IgD-negative memory B cell (primary cell): ENCODE data around the gene CHORDC1. TPM values are rescaled to one million over a fixed set of nuclear protein-coding genes. Genes with fewer than 3 reads are reported as not detected.
"Not testable (repeated sequence)": the region's sequence is repeated elsewhere in the genome, so short reads cannot be mapped to it uniquely, and the experiment has no call there.

Experiments
- H3K27ac Mint-ChIP-seq, 3 donors: one replicate each; pipeline ENCODE4 v1.8.0; 2020 to 2022; ENCODE audit warnings: mild to moderate bottlenecking in 3 of 3, mixed read lengths in 3 of 3, moderate library complexity in 1 of 3
- H3K27me3 Mint-ChIP-seq: one replicate; pipeline ENCODE4 v1.8.0; 2021; ENCODE audit warnings: mixed read lengths
- H3K36me3 Mint-ChIP-seq: one replicate; pipeline ENCODE4 v1.8.0; 2020; ENCODE audit warnings: mild to moderate bottlenecking, mixed read lengths
- H3K4me1 Mint-ChIP-seq, 3 donors: one replicate each; pipeline ENCODE4 v1.8.0; 2020 to 2022; ENCODE audit warnings: mixed read lengths in 3 of 3, mild to moderate bottlenecking in 1 of 3
- H3K4me3 Mint-ChIP-seq, 4 donors: one replicate each; pipeline ENCODE4 v1.8.0; 2020 to 2022; ENCODE audit warnings: mild to moderate bottlenecking in 4 of 4, mixed read lengths in 4 of 4, moderate library complexity in 3 of 4
- H3K9me3 Mint-ChIP-seq, 3 donors: one replicate each; pipeline ENCODE4 v1.8.0; 2020 to 2021; ENCODE audit warnings: mixed read lengths in 3 of 3, mild to moderate bottlenecking in 1 of 3
- polyA plus RNA-seq: library from polyadenylated mRNA; unstranded; fragments of 300-500 nt; fragmentation: Illumina TruSeq; gene quantifications from one replicate; pipeline ENCODE4 v1.2.3, GENCODE V29; 2021

The CHORDC1 gene
- polyA plus RNA-seq, 1 donor from 2014 or later: 45.3 TPM

DNA sequence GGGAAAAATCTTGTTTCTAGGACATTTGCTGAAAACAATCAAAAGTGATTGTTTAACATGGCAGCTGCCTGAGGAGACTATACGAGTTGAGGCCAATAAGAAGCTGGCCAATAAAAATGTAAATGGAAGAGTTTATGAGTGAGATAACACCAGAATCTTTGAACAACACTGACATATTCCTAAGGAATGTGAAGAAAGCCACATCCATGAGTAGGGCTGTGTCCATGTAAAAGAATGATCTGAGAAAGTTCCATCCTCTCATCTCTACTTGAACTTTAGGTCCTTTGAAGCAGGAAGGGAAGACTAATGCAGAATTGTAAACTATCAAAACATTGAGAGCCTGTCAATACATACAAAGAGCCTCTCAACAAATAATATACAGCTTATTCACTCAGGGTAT, 6.9 kb upstream of the CHORDC1 start:
- Mint-ChIP-seq H3K27me3 (peaks cover 2% of the 10 kb centered on the region), H3K27ac (no peak overlapping the region), H3K9me3 (peaks cover 0 to 14% (median 2%) of the 10 kb centered on the region in 3 donors), H3K4me3 (no peak overlapping the region), H3K4me1 (peaks cover 0 to 3% (median 0%) of the 10 kb centered on the region in 3 donors), H3K36me3 (peaks cover 9% of the 10 kb centered on the region)

- Mint-ChIP-seq H3K9me3 (peaks cover 0 to 14% (median 2%) of the 10 kb centered on the region in 3 donors), H3K4me3 (no peak overlapping the region), H3K4me1 (peaks cover 6 to 10% (median 8%) of the 10 kb centered on the region in 3 donors), H3K27ac (no peak overlapping the region), H3K36me3 (peaks cover 6% of the 10 kb centered on the region), H3K27me3 (peaks cover 2% of the 10 kb centered on the region)
Observed at GRCh38 chr11:90228056-90228455, 5.2 kb upstream of the CHORDC1 start.

DNA sequence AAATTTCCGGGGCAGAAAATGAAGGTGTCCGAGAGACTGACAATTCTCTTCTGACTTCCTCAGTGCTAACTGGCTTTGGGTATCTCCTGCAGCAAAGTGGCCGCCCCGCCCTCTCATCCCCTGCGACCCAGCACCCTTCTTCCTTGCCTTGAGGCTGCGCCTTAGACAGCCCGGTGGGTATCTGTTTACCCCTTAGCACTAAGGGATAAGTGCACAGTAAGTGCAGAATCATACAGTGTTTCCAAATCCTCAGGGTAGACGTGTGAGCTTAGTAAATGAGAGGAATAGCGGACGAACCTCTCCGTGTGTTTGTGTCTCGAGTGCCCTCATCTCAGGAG, 368 bp upstream of the CHORDC1 start:
- peaks cover 40 to 44% (median 44%) of the 10 kb centered on the region in 3 donors for H3K4me1 Mint-ChIP-seq
- peaks cover 6% of the 10 kb centered on the region for H3K36me3 Mint-ChIP-seq
- H3K27me3 Mint-ChIP-seq: no peaks in the 10 kb centered on the region
- H3K9me3 Mint-ChIP-seq: peaks cover 0 to 5% (median 0%) of the 10 kb centered on the region in 3 donors
- peak overlapping the region; percentile 95 to 99 (median 98) for H3K4me3 Mint-ChIP-seq
- peak overlapping the region; percentile 89 to 99 (median 92) for H3K27ac Mint-ChIP-seq

DNA sequence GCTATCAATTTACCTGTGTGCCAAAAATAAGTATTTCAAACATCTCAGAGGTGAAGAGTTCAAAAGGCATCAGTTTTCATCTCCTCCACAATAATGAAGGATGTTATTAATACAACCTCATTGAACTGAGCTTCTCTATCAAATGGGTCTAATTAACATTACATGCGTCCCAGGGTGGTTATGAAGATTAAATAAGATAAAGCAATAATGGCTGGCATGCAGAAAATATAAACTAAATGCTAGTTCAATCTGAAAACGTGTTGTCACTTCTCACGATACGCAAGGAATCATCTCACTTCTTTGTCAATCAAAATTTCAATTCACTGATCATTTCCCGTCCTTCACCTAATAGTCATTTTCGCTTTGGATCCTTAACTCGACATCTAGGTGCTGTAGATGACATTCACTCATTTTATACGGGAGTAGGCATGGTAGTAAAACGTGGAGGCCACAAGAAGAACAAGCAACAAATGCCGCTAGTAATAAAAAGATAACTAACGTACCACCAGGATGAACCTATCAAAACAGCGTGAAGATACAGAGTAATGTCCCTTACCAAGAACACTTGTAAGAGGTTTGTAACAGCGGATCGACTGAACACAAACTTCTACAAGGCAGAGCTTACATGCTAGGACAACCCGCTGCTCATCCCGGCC, 918 bp downstream of the CHORDC1 start:
- H3K27me3 Mint-ChIP-seq: no peaks in the 10 kb centered on the region
- peaks cover 0 to 5% (median 0%) of the 10 kb centered on the region in 3 donors for H3K9me3 Mint-ChIP-seq
- peaks cover 6% of the 10 kb centered on the region for H3K36me3 Mint-ChIP-seq
- peak overlapping the region; percentile 92 to 99 (median 96) for H3K27ac Mint-ChIP-seq
- peak overlapping the region; percentile 95 to 98 (median 96) for H3K4me3 Mint-ChIP-seq
- peaks cover 44 to 51% (median 44%) of the 10 kb centered on the region in 3 donors for H3K4me1 Mint-ChIP-seq

DNA sequence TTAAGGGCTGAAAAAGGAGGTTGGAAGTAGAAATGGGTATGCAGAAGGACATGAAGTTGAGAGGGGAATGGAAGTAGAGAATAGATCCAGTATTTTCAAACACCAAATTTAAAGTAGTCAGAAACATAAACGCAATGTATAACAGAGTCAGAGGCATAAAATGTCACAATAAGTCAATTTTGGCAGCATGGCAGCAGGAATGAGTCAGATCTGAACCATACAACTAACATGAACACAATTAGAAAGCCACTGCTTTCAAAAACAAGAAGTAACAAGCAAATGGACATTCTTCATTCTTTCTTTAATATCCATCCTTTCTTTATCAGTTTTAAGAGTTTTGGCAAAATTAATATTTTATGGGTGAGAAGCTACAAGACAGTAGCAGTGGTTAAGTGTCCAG, 2.5 kb downstream of the CHORDC1 start:
- Mint-ChIP-seq H3K36me3 (peaks cover 2% of the 10 kb centered on the region), H3K27me3 (no peaks in the 10 kb centered on the region), H3K4me3 (peak overlapping the region; percentile 63 to 97 (median 95)), H3K9me3 (peaks cover 0 to 5% (median 0%) of the 10 kb centered on the region in 3 donors), H3K27ac (peak overlapping the region; percentile 21 to 99 (median 92)), H3K4me1 (peaks cover 44 to 53% (median 52%) of the 10 kb centered on the region in 3 donors)

GRCh38 chr11:90219438-90219837, 3.4 kb downstream of the CHORDC1 start:
- peak overlapping the region in 1 of 3 donors; percentile 92 for H3K27ac Mint-ChIP-seq
- peak overlapping the region in 3 of 4 donors; percentile 33 to 95 (median 95) for H3K4me3 Mint-ChIP-seq
- H3K9me3 Mint-ChIP-seq: peaks cover 0 to 5% (median 0%) of the 10 kb centered on the region in 3 donors
- peaks cover 2% of the 10 kb centered on the region for H3K36me3 Mint-ChIP-seq
- peaks cover 44 to 53% (median 52%) of the 10 kb centered on the region in 3 donors for H3K4me1 Mint-ChIP-seq
- H3K27me3 Mint-ChIP-seq: no peaks in the 10 kb centered on the region

GRCh38 chr11:90218606-90219005, 4.2 kb downstream of the CHORDC1 start:
- Mint-ChIP-seq H3K36me3 (peaks cover 2% of the 10 kb centered on the region), H3K27me3 (no peaks in the 10 kb centered on the region), H3K4me1 (peaks cover 42 to 52% (median 47%) of the 10 kb centered on the region in 3 donors), H3K4me3 (peak overlapping the region in 2 of 4 donors; percentile 14 to 75), H3K27ac (no peak overlapping the region), H3K9me3 (peaks cover 0 to 5% (median 0%) of the 10 kb centered on the region in 3 donors)

DNA sequence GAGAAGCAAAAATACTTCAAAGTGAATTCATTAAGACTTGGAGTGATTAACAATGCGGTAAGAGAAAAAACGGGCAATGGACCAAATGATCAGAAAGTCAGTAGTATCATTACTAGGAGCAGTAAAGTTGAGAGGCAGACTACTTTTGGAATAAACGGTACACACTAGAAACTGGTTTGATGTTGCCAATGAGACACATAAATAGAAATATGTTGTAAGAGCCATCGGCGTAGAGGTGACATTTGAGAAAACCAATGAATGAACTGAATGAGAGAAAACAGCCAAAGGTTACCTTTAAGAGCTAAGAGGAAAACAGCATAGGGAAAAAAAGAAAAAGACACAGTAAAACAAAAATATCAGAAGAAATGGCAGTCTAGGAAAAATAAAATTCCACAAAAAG, 6.2 kb downstream of the CHORDC1 start:
- Mint-ChIP-seq H3K27me3 (no peaks in the 10 kb centered on the region), H3K36me3 (peaks cover 2% of the 10 kb centered on the region), H3K4me1 (peaks cover 31 to 46% (median 34%) of the 10 kb centered on the region in 3 donors), H3K9me3 (peaks cover 0 to 5% (median 0%) of the 10 kb centered on the region in 3 donors), H3K4me3 (peak overlapping the region in 1 of 4 donors; percentile 12), H3K27ac (peak overlapping the region in 2 of 3 donors; percentile 25 to 53)

- no peaks in the 10 kb centered on the region for H3K27me3 Mint-ChIP-seq
- H3K4me3 Mint-ChIP-seq: no peak overlapping the region
- no peak overlapping the region for H3K27ac Mint-ChIP-seq
- peaks cover 2% of the 10 kb centered on the region for H3K36me3 Mint-ChIP-seq
- H3K9me3 Mint-ChIP-seq: no peaks in the 10 kb centered on the region
- peaks cover 4 to 16% (median 8%) of the 10 kb centered on the region in 3 donors for H3K4me1 Mint-ChIP-seq
Observed at GRCh38 chr11:90213322-90213721, 9.5 kb downstream of the CHORDC1 start.

DNA sequence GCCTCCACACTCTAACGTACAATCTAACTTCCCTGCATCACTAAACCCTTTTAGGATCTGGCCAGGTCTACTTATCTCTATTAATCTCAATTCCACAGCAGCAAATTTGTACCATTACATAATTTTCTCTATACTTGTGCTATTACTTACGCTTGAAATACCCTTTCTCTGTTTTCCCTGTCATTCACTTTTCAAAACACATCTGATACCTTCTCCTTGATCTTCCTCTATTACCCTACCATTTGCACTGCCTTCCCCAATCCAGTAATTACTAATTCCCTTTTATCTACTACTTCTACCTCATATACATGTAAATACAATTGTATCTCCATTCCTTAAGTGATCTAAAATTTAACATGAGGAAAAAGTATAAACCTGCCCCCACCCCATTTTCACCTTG, 14.0 kb downstream of the CHORDC1 start:
- peaks cover 1 to 5% (median 5%) of the 10 kb centered on the region in 3 donors for H3K4me1 Mint-ChIP-seq
- peak overlapping the region in 1 of 3 donors; percentile 15 for H3K27ac Mint-ChIP-seq
- H3K27me3 Mint-ChIP-seq: no peaks in the 10 kb centered on the region
- peaks cover 2% of the 10 kb centered on the region for H3K36me3 Mint-ChIP-seq
- no peak overlapping the region for H3K4me3 Mint-ChIP-seq
- H3K9me3 Mint-ChIP-seq: no peaks in the 10 kb centered on the region

DNA sequence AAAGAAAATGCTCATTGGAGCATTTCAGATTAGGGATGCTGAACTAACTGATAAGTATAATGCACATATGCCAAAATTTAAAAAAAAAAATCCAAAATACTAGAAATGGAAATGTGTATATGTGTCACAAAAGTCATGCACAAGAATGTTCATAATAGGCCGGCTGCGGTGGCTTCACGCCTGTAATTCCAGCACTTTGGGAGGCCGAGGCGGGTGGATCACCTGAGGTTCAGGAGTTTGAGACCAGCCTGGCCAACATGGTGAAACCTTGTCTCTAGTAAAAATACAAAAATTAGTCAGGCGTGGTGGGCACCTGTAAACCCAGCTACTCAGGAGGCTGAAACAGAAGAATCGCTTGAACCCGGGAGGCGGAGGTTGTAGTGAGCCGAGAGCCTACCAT, 14.9 kb downstream of the CHORDC1 start:
- H3K9me3 Mint-ChIP-seq, H3K4me3 Mint-ChIP-seq, H3K4me1 Mint-ChIP-seq, H3K27me3 Mint-ChIP-seq, H3K36me3 Mint-ChIP-seq, H3K27ac Mint-ChIP-seq: not testable (repeated sequence)

- Mint-ChIP-seq H3K36me3 (peaks cover 2% of the 10 kb centered on the region), H3K4me1 (peaks cover 1 to 5% (median 3%) of the 10 kb centered on the region in 3 donors), H3K27ac (peak overlapping the region in 1 of 3 donors; percentile 8), H3K9me3 (no peaks in the 10 kb centered on the region), H3K4me3 (no peak overlapping the region), H3K27me3 (no peaks in the 10 kb centered on the region)
Observed at GRCh38 chr11:90204832-90205646, 17.8 kb downstream of the CHORDC1 start.

GRCh38 chr11:90204407-90204806, 18.4 kb downstream of the CHORDC1 start:
- Mint-ChIP-seq H3K36me3 (no peaks in the 10 kb centered on the region), H3K4me1 (peaks cover 1 to 5% (median 3%) of the 10 kb centered on the region in 3 donors), H3K4me3 (no peak overlapping the region), H3K27ac (no peak overlapping the region), H3K9me3 (no peaks in the 10 kb centered on the region), H3K27me3 (no peaks in the 10 kb centered on the region)

DNA sequence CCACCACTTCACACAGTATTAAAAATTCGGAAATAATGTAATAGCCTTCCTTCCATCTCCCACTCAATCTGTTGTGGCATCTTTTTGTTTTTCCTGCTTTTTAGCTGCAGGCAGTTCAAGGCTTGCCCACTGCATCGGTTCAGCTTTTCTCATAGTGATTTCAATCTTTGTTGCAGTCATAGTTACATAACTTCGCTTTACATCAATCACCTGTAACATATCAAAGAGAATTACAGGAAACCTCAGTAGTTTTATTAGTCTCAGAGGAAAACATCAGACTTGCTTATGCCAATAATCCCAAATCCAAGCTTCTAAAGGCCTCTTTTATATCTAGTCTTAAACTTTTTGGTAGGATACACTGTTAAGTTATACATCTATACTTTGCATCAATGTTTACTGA, 20.5 kb downstream of the CHORDC1 start:
- Mint-ChIP-seq H3K36me3 (no peaks in the 10 kb centered on the region), H3K9me3 (no peaks in the 10 kb centered on the region), H3K4me3 (no peak overlapping the region), H3K4me1 (peaks cover 1 to 5% (median 3%) of the 10 kb centered on the region in 3 donors), H3K27me3 (no peaks in the 10 kb centered on the region), H3K27ac (peak overlapping the region in 2 of 3 donors; percentile 15 to 64)

DNA sequence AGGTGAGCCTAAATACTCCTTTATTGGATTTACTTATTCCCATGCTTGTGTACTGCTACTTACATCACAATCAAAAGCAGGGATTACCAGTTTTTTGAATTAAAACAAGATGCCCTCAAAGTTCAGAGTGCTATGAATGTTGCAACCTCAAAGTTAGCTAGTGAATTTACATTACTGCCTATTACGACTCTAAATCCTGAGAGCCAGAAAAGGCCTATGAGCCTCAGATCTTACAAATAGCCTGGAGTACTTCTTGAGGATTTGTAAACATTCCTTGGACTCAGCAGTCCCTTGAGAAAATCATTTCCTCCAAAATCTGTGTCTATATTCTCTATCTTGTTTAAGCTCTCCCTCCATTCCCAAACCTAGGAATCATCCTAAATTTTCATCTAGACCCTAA, 25.5 kb downstream of the CHORDC1 start:
- H3K27me3 Mint-ChIP-seq: no peaks in the 10 kb centered on the region
- no peaks in the 10 kb centered on the region for H3K36me3 Mint-ChIP-seq
- no peaks in the 10 kb centered on the region for H3K9me3 Mint-ChIP-seq
- H3K27ac Mint-ChIP-seq: no peak overlapping the region
- no peak overlapping the region for H3K4me3 Mint-ChIP-seq
- H3K4me1 Mint-ChIP-seq: no peaks in the 10 kb centered on the region
